HL-60 (cell line): ENCODE measurements around the gene KXD1.

Experiments
- DNase-seq, 2 experiments: peaks; one replicate each; pipeline ENCODE4 v3.0.0-alpha.2; 2010 to 2020; ENCODE audit warnings: low read depth in 1 of 2, low spot score in 1 of 2
- H3K27ac ChIP-seq: fragments of 250-450 bp; sonication (Bioruptor Pico); replicated peaks from 2 replicates; pipeline ENCODE4 v1.5.1; 2020; ENCODE audit warnings: mild to moderate bottlenecking, moderate library complexity
- H3K27me3 ChIP-seq: fragments of 250-450 bp; sonication (Bioruptor Pico); 2 replicates; pipeline ENCODE4 v1.5.1; 2021; ENCODE audit warnings: mild to moderate bottlenecking, moderate library complexity; ENCODE audit not compliant: insufficient read depth, poor library complexity, severe bottlenecking
- H3K4me3 ChIP-seq: replicated peaks from 2 replicates; pipeline ENCODE4 v1.5.1; 2011; ENCODE audit warnings: mild to moderate bottlenecking, control low read depth, low read length; ENCODE audit not compliant: insufficient read depth
- CTCF ChIP-seq: IDR thresholded peaks from one replicate; pipeline ENCODE4 v1.5.1; 2011; ENCODE audit warnings: low read length, control low read depth, inconsistent platforms; ENCODE audit not compliant: insufficient read depth
- GABPA ChIP-seq: IDR thresholded peaks from 2 replicates; pipeline ENCODE4 v1.6.1; 2012; ENCODE audit warnings: low read depth
- POLR2AphosphoS5 ChIP-seq: IDR thresholded peaks from 2 replicates; pipeline ENCODE4 v1.6.1; 2012; ENCODE audit warnings: low read depth
- SPI1 ChIP-seq: IDR thresholded peaks from 2 replicates; pipeline ENCODE4 v1.6.1; 2012; ENCODE audit warnings: low read depth, mild to moderate bottlenecking, borderline replicate concordance
- long read RNA-seq: library from polyadenylated mRNA; unstranded; transcript quantifications from one replicate; pipeline ENCODE4 v2.0.0, GENCODE V29; 2020
- TF ChIP-seq, protein P1 (sequence below): IDR thresholded peaks from 2 replicates; pipeline ENCODE4 v1.6.1; 2012; ENCODE audit warnings: low read depth; ENCODE audit not compliant: insufficient replicate concordance

Gene KXD1, protein sequence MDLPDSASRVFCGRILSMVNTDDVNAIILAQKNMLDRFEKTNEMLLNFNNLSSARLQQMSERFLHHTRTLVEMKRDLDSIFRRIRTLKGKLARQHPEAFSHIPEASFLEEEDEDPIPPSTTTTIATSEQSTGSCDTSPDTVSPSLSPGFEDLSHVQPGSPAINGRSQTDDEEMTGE
- long read RNA-seq, transcript KXD1-203 (6 exons, 1,592 nt), result minor isoform, 20 of 292 reads
- long read RNA-seq, transcript KXD1-201 (5 exons, 1,426 nt), result major isoform, 214 of 292 reads
- long read RNA-seq, partial matches to known transcripts, result 0 of 292 reads
- long read RNA-seq, other reads (novel, unspliced or antisense), result 49 of 292 reads

- peak within 1 kb of the TSS; percentile 68 for H3K27ac ChIP-seq
These were observed at the start of gene KXD1 for GRCh38 chr19:18557411-18558201. KXD1 (plus strand) TSS chr19:18557870; CDS start chr19:18562057, 4,187 bp downstream.

DNA sequence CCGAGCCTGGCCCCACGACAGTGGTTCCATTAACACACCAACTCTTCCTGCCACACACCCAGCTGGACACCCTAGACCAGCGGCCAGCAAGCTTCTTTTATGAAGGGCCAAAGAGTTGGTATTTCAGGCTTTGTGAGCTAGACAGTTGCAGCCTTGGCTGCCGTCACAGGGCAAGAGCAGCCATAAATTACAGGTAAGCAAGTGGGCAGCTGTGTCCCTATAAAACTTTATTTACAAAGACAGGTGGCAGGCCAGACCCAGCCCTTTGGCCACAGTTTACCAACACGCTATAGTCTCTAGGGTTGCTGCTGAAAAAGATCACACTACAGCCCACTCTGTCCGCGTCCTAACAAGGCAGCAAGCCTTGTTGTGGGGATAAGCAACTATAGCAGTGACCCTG is 49.1 kb upstream of the KXD1 start:
- Histone ChIP-seq H3K27ac (no peak overlapping the region), H3K27me3 (no peaks in the 10 kb centered on the region), H3K4me3 (no peak overlapping the region)
- TF ChIP-seq GABPA (no peak), SPI1 (no peak)
- DNase-seq, result no peak

More at GRCh38 chr19:18557411-18558201, at the start of gene KXD1:
- DNase-seq, result peak; percentile 97 to 100
- H3K27me3 ChIP-seq, result no peaks in the 10 kb centered on the region
- peak within 1 kb of the TSS; percentile 91 for H3K4me3 ChIP-seq
- TF ChIP-seq POLR2AphosphoS5 (peak; percentile 85), SPI1 (peak; percentile 28; the same call in 1 of the 2 replicates)
- TF ChIP-seq, protein P1, sequence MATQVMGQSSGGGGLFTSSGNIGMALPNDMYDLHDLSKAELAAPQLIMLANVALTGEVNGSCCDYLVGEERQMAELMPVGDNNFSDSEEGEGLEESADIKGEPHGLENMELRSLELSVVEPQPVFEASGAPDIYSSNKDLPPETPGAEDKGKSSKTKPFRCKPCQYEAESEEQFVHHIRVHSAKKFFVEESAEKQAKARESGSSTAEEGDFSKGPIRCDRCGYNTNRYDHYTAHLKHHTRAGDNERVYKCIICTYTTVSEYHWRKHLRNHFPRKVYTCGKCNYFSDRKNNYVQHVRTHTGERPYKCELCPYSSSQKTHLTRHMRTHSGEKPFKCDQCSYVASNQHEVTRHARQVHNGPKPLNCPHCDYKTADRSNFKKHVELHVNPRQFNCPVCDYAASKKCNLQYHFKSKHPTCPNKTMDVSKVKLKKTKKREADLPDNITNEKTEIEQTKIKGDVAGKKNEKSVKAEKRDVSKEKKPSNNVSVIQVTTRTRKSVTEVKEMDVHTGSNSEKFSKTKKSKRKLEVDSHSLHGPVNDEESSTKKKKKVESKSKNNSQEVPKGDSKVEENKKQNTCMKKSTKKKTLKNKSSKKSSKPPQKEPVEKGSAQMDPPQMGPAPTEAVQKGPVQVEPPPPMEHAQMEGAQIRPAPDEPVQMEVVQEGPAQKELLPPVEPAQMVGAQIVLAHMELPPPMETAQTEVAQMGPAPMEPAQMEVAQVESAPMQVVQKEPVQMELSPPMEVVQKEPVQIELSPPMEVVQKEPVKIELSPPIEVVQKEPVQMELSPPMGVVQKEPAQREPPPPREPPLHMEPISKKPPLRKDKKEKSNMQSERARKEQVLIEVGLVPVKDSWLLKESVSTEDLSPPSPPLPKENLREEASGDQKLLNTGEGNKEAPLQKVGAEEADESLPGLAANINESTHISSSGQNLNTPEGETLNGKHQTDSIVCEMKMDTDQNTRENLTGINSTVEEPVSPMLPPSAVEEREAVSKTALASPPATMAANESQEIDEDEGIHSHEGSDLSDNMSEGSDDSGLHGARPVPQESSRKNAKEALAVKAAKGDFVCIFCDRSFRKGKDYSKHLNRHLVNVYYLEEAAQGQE, result no peak

DNA sequence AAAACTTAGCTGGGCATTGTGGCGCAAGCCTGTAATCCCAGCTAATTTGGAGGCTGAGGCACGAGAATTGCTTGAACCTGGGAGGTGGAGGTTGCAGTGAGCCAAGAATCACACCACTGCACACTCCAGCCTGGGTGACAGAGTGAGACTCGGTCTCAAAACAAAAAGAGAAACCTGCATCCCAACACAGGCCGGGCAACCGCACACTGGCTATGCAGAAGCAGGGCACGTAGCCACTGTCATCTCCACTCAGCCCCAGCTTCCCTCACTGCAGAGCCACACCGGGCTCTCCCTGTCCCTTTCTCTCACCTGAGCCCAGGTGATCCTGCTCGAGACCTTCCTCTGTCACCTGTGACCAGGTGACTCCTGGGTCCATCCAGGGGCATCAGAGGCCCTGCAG is 47.5 kb upstream of the KXD1 start:
- no peak overlapping the region for H3K27ac ChIP-seq
- no peak for DNase-seq
- H3K27me3 ChIP-seq, result no peaks in the 10 kb centered on the region
- H3K4me3 ChIP-seq, result no peak overlapping the region
- TF ChIP-seq GABPA (no peak), CTCF (no peak), POLR2AphosphoS5 (no peak), SPI1 (no peak)
- TF ChIP-seq, protein P1, result no peak

GRCh38 chr19:18513868-18514267 is 43.8 kb upstream of the KXD1 start:
- TF ChIP-seq CTCF (no peak), SPI1 (no peak), POLR2AphosphoS5 (no peak), GABPA (no peak)
- TF ChIP-seq, protein P1, result no peak
- Histone ChIP-seq H3K27ac (no peak overlapping the region), H3K27me3 (no peaks in the 10 kb centered on the region), H3K4me3 (no peak overlapping the region)
- no peak for DNase-seq
